HCT116 (cell line): ENCODE data around the gene RHEX. TPM values are rescaled to one million over a fixed set of nuclear protein-coding genes. Genes with fewer than 3 reads are reported as not detected.

Experiments
- ATAC-seq: fragments of 200-7000 bp; cut with Tn5 transposase; 2 replicates; pipeline ENCODE4 v1.9.1; 2020; ENCODE audit warnings: mild to moderate bottlenecking, moderate library complexity
- BruUV-seq: library from RNA; stranded (reverse); fragments of 400-500 nt; replicated peaks from 2 replicates; lab custom pipeline; 2021; lab: Mats Ljungman, UMichigan
- CTCF ChIA-PET: fragments of 300-600 bp; sonication (Branson Sonifier 250); formaldehyde crosslinking; loops from one replicate; lab custom pipeline; 2021; ENCODE audit warnings: antibody characterized with exemption; lab: Charles Lee
- POLR2A ChIA-PET: fragments of 300-600, 350-600 bp; sonication (Branson Sonifier 250); formaldehyde crosslinking; loops from one replicate; lab custom pipeline; 2021; ENCODE audit warnings: antibody characterized with exemption; lab: Charles Lee
- RAD21 ChIA-PET, 2 experiments: fragments of 300-600 bp; sonication (Branson Sonifier 250); formaldehyde crosslinking; loops; one replicate each; lab custom pipeline; 2023; ENCODE audit warnings: low total read pairs in 2 of 2; ENCODE audit not compliant: uncharacterized antibody in 2 of 2, unreplicated experiment in 2 of 2, low non-redundant PET in 1 of 2; lab: Charles Lee
- DNase-seq: peaks from one replicate; pipeline ENCODE4 v3.0.0-alpha.2; 2010; ENCODE audit warnings: low read depth, low spot score
- H2AFZ ChIP-seq: fragments of 200-600 bp; shearing (Covaris generic), sonication (generic); 2 replicates; pipeline ENCODE4 v1.6.1; 2017; ENCODE audit warnings: low read depth, mixed run types, mixed read lengths, antibody characterized with exemption, low read length; ENCODE audit not compliant: poor library complexity, severe bottlenecking
- H3K27ac ChIP-seq: 2 replicates; pipeline ENCODE4 v1.5.1; 2012; ENCODE audit warnings: low read depth, low read length
- H3K27me3 ChIP-seq: fragments of 200-600 bp; sonication (generic); 2 replicates; pipeline ENCODE4 v1.6.1; 2016; ENCODE audit warnings: mixed run types, low read length, mixed read lengths; ENCODE audit not compliant: insufficient read depth
- H3K36me3 ChIP-seq, 2 experiments: fragments of 200-500 bp in 1 of 2; fragments of 200-600 bp in 1 of 2; sonication (Bioruptor generic) in 1 of 2; sonication (generic) in 1 of 2; 2 replicates each; pipeline versions ENCODE4 v1.5.1 to v1.6.1; 2014 to 2016; ENCODE audit warnings: low read length in 2 of 2, inconsistent platforms in 1 of 2, mixed read lengths in 1 of 2, mixed run types in 1 of 2; ENCODE audit not compliant: insufficient read depth in 2 of 2, control insufficient read depth in 1 of 2
- H3K4me1 ChIP-seq, 2 experiments: fragments of 200-600 bp in 1 of 2; sonication (generic) in 1 of 2; 2 replicates each; pipeline versions ENCODE4 v1.5.1 to v1.6.1; 2012 to 2017; ENCODE audit warnings: low read length in 2 of 2, inconsistent platforms in 1 of 2, mild to moderate bottlenecking in 1 of 2, mixed read lengths in 1 of 2, mixed run types in 1 of 2, moderate library complexity in 1 of 2; ENCODE audit not compliant: insufficient read depth in 2 of 2, control insufficient read depth in 1 of 2
- H3K4me2 ChIP-seq: fragments of 200-600 bp; sonication (generic); 2 replicates; pipeline ENCODE4 v1.6.1; 2017; ENCODE audit warnings: mixed run types, low read length, mixed read lengths
- H3K4me3 ChIP-seq, 2 experiments: fragments of 200-600 bp in 1 of 2; sonication (generic) in 1 of 2; replicated peaks in 1 of 2; 2 replicates each; pipeline ENCODE4 v1.5.1; 2011 to 2016; ENCODE audit warnings: low read length in 2 of 2, control low read depth in 1 of 2, low read depth in 1 of 2, mild to moderate bottlenecking in 1 of 2, mixed read lengths in 1 of 2, mixed run types in 1 of 2
- H3K79me2 ChIP-seq: fragments of 200-600 bp; sonication (generic); 2 replicates; pipeline ENCODE4 v1.6.1; 2017; ENCODE audit warnings: mild to moderate bottlenecking, mixed run types, low read length, moderate library complexity, mixed read lengths; ENCODE audit not compliant: insufficient read depth
- H3K9ac ChIP-seq: fragments of 200-600 bp; sonication (generic); 2 replicates; pipeline ENCODE4 v1.6.1; 2016; ENCODE audit warnings: low read length, mixed read lengths
- H3K9me2 ChIP-seq: fragments of 200-600 bp; sonication (generic), shearing (Covaris generic); 2 replicates; pipeline ENCODE4 v1.6.1; 2017; ENCODE audit warnings: mixed run types, mild to moderate bottlenecking, moderate library complexity; ENCODE audit not compliant: insufficient read depth
- H3K9me3 ChIP-seq, 2 experiments: fragments of 200-500 bp in 1 of 2; fragments of 200-600 bp in 1 of 2; sonication (Bioruptor generic) in 1 of 2; sonication (generic) in 1 of 2; 2 replicates each; pipeline ENCODE4 v1.6.1; 2014 to 2017; ENCODE audit warnings: low read length in 2 of 2, mixed read lengths in 2 of 2, inconsistent platforms in 1 of 2, low read depth in 1 of 2, mild to moderate bottlenecking in 1 of 2, mixed run types in 1 of 2, moderate library complexity in 1 of 2; ENCODE audit not compliant: control insufficient read depth in 1 of 2, insufficient read depth in 1 of 2
- H4K20me1 ChIP-seq: fragments of 200-600 bp; sonication (generic), shearing (Covaris generic); 2 replicates; pipeline ENCODE4 v1.6.1; 2017; ENCODE audit warnings: mixed run types, mild to moderate bottlenecking, moderate library complexity; ENCODE audit not compliant: insufficient read depth
- EZH2 ChIP-seq: fragments of 200-600 bp; sonication (generic); IDR thresholded peaks from 2 replicates; pipeline ENCODE4 v1.6.1; 2017; ENCODE audit warnings: antibody characterized with exemption, mixed run types
- JUND ChIP-seq: IDR thresholded peaks from 2 replicates; pipeline ENCODE4 v1.6.1; 2012
- MAX ChIP-seq: IDR thresholded peaks from 2 replicates; pipeline ENCODE4 v1.6.1; 2012
- POLR2A ChIP-seq: IDR thresholded peaks from 2 replicates; pipeline ENCODE4 v1.7.0; 2011; ENCODE audit warnings: borderline replicate concordance; ENCODE audit not compliant: insufficient read depth, insufficient read length; ENCODE audit errors: extremely low read depth
- RAD21 ChIP-seq: IDR thresholded peaks from 2 replicates; pipeline ENCODE4 v1.6.1; 2012; ENCODE audit warnings: low read depth, mild to moderate bottlenecking
- SP1 ChIP-seq: IDR thresholded peaks from 2 replicates; pipeline ENCODE4 v1.6.1; 2012; ENCODE audit warnings: low read depth
- intact Hi-C: fragments of 100-400 bp; cut with micrococcal nuclease; formaldehyde crosslinking; loops from 2 replicates; pipeline ENCODE4 v1.10.0; 2022
- total RNA-seq: library from RNA; stranded (reverse); gene quantifications from one replicate; pipeline ENCODE4 v1.2.1, GENCODE V29; 2021; ENCODE audit not compliant: unreplicated experiment
- TF ChIP-seq, protein P1 (sequence below): IDR thresholded peaks from 2 replicates; pipeline ENCODE4 v1.6.1; 2012

Gene RHEX
- total RNA-seq, 1 experiment from 2014 or later = not detected

- no peak for DNase-seq
- no TSS peak for BruUV-seq
- Histone ChIP-seq H3K9me3 (no peaks in the 10 kb centered on the region), H3K27me3 (no peaks in the 10 kb centered on the region), H3K36me3 (no peaks in the 10 kb centered on the region), H3K4me2 (no peak overlapping the region), H3K4me1 (peaks cover 0 to 6% of the 10 kb centered on the region in 2 experiments; a peak in 2 of 4 replicates), H3K4me3 (no peak overlapping the region), H3K9ac (no peak overlapping the region), H4K20me1 (no peaks in the 10 kb centered on the region), H3K9me2 (no peaks in the 10 kb centered on the region), H3K79me2 (no peaks in the 10 kb centered on the region), H3K27ac (no peak overlapping the region), H2AFZ (no peak overlapping the region)
- ChIA-PET CTCF (interaction anchor here (0.8 to 3.5 kb wide), 2 partner anchors 55 to 73 kb away, joined by 3 to 43 read pairs; no protein-coding TSS in a partner anchor), RAD21 (no interaction called here), POLR2A (no interaction called here)
- intact Hi-C loops = no loop called here
- ATAC-seq = no peak
- no peak for TF ChIP-seq RAD21
- no peak for TF ChIP-seq SP1
- no peak for TF ChIP-seq JUND
Measured at GRCh38 chr1:206032380-206033140, 20.4 kb upstream of the RHEX start.

- ChIA-PET RAD21 (no interaction called here), CTCF (no interaction called here), POLR2A (no interaction called here)
- peaks cover 12% of the 10 kb centered on the region; the same call in 1 of the 2 replicates for H3K27me3 ChIP-seq
- no peak for DNase-seq
- H3K79me2 ChIP-seq = no peaks in the 10 kb centered on the region
- no peak overlapping the region for H3K9ac ChIP-seq
- H3K36me3 ChIP-seq = no peaks in the 10 kb centered on the region
- ATAC-seq = no peak
- no peaks in the 10 kb centered on the region for H4K20me1 ChIP-seq
- no peaks in the 10 kb centered on the region for H3K9me2 ChIP-seq
- TF ChIP-seq MAX (no peak), EZH2 (no peak), JUND (no peak), POLR2A (no peak)
- TF ChIP-seq, protein P1, sequence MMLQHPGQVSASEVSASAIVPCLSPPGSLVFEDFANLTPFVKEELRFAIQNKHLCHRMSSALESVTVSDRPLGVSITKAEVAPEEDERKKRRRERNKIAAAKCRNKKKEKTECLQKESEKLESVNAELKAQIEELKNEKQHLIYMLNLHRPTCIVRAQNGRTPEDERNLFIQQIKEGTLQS = no peak
- H3K9me3 ChIP-seq = no peaks in the 10 kb centered on the region
- peaks cover 0 to 6% of the 10 kb centered on the region in 2 experiments; a peak in 2 of 4 replicates for H3K4me1 ChIP-seq
- H3K4me2 ChIP-seq = no peak overlapping the region
- no TSS peak for BruUV-seq
- H3K4me3 ChIP-seq = no peak overlapping the region
- H2AFZ ChIP-seq = no peak overlapping the region
- intact Hi-C loops = loop anchor here (5.0 kb wide), 1 partner anchor 57 kb away; no protein-coding TSS in a partner anchor
- H3K27ac ChIP-seq = no peak overlapping the region
Measured at GRCh38 chr1:206035027-206035426, 17.9 kb upstream of the RHEX start.
